Heart left ventricle (tissue), 16 donors: ENCODE measurements around the gene PLA2G6. TPM values are rescaled to one million over a fixed set of nuclear protein-coding genes. Genes with fewer than 3 reads are reported as not detected.
A peak's percentile ranks its signal among the peaks of the same experiment; 100 is the strongest.

Experiments
- ATAC-seq, 4 donors: fragments of 200-7000 bp; cut with Tn5 transposase; one replicate each; pipeline ENCODE4 v1.9.1; 2020 to 2022; ENCODE audit warnings: moderate library complexity in 4 of 4, mild to moderate bottlenecking in 3 of 4, moderate number of reproducible peaks in 1 of 4
- DNase-seq, 5 donors: peaks; one replicate each; pipeline ENCODE4 v3.0.0-alpha.2; 2020
- H3K27ac ChIP-seq, 12 donors: fragments of 200-600 bp; sonication (generic) in 4 of 12; one replicate each; pipeline versions ENCODE4 v1.5.0 to v1.8.0; 2016 to 2022; ENCODE audit warnings: mild to moderate bottlenecking in 2 of 12
- H3K27me3 ChIP-seq, 9 donors: fragments of 200-600 bp; sonication (generic) in 2 of 9; one replicate each; pipeline versions ENCODE4 v1.5.1 to v1.8.0; 2016 to 2022; ENCODE audit warnings: mild to moderate bottlenecking in 3 of 9
- H3K36me3 ChIP-seq, 9 donors: fragments of 200-600 bp; sonication (generic) in 2 of 9; one replicate each; pipeline versions ENCODE4 v1.5.0 to v1.8.0; 2018 to 2022; ENCODE audit warnings: mild to moderate bottlenecking in 2 of 9
- H3K4me1 ChIP-seq, 12 donors: fragments of 200-600 bp; sonication (generic) in 4 of 12; one replicate each; pipeline versions ENCODE4 v1.5.0 to v1.8.0; 2016 to 2022; ENCODE audit warnings: mild to moderate bottlenecking in 3 of 12
- H3K4me3 ChIP-seq, 12 donors: fragments of 200-600 bp; sonication (generic) in 4 of 12; one replicate each; pipeline versions ENCODE4 v1.5.0 to v1.8.0; 2017 to 2022; ENCODE audit warnings: mild to moderate bottlenecking in 9 of 12, moderate library complexity in 4 of 12
- H3K9me3 ChIP-seq, 12 donors: fragments of 200-600 bp; sonication (generic) in 4 of 12; one replicate each; pipeline versions ENCODE4 v1.5.0 to v1.8.0; 2016 to 2022; ENCODE audit warnings: mild to moderate bottlenecking in 1 of 12
- CTCF ChIP-seq, 12 donors: fragments of 200-600 bp; sonication (generic) in 4 of 12; IDR thresholded peaks; one replicate each; pipeline versions ENCODE4 v1.5.0 to v1.8.0; 2018 to 2022; ENCODE audit warnings: antibody characterized with exemption in 12 of 12, mild to moderate bottlenecking in 5 of 12
- POLR2A ChIP-seq, 2 donors: fragments of 450-650 bp; IDR thresholded peaks; one replicate each; pipeline ENCODE4 v1.6.1; 2017; ENCODE audit warnings: antibody characterized with exemption in 2 of 2, mild to moderate bottlenecking in 2 of 2, moderate library complexity in 2 of 2
- WGBS, 4 donors: extraction: QIAGEN DNeasy Blood & Tissue Kit in 2 of 4; methylation state at CpG; one replicate each; pipeline versions ENCODE4 v1.1.5 to v1.1.7; 2013 to 2018; 5-methylcytosine and 5-hydroxymethylcytosine counted together
- intact Hi-C, 10 donors: fragments of 100-400 bp; cut with DNase I; formaldehyde crosslinking; loops; one replicate each; pipeline versions ENCODE4 v1.11.1 to v1.14.2; 2022
- polyA plus RNA-seq, 2 donors: library from polyadenylated mRNA; stranded (reverse); fragments of 200-250 nt; gene quantifications; one replicate each; pipeline ENCODE4 v1.2.3, GENCODE V29; 2013
- total RNA-seq, 9 donors: library from RNA; depleted of rRNA in 2 of 9; stranded (reverse); fragments of >200 nt in 2 of 9; fragmentation: NEBNext Ultra II Directional in 3 of 9; extraction: Animal tissue kit (Norgen Biotek cat#: 25700) in 3 of 9; gene quantifications; one replicate each; pipeline versions ENCODE4 v1.1.0 to v1.2.4, GENCODE V29; 2016 to 2023
- donor health status: ischemic (EF 13 %, LVEDD 7.1; RV severe dilation, severe dysfunction).
- donor health status: healthy with polysubstance abuse.
- donor health status: DM: no; HTN: yes; CAD: no.
- donor health status: DM: no; HTN: no; CAD: no.
- donor health status: ischemic (EF 25% LVEDD 6.9; RV normal size, moderate dysfunction).
- donor health status: ischemic (EF 25% LVEDD 5.7; RV mildly dilated, moderate dysfunction).
- donor health status: healthy.
- donor health status: DM: yes; HTN: yes; CAD: no.
- donor health status: ischemic (EF 35%, LVEDD 5.7; RV mildly dilated, moderate dysfunction).
- donor health status: nonischemic (EF 11% LVEDD 7.7; RV severe dilation, severe dysfunction).
- donor health status: DM: yes; HTN: yes; CAD: no.
- donor health status: PGD.
- donor health status: ischemic (EF 29% LVEDD 5.4; RV normal size, mild dysfunction).
- donor health status: nonischemic (EF 23%, LVEDD 6.1; RV moderate dilation, normal function).

PLA2G6 gene
- total and polyA plus RNA-seq, 11 donors = 4.9 to 17.9 (median 11.0) TPM

- TF ChIP-seq CTCF (IDR thresholded peaks at IDR 0.05) (no peak), POLR2A (IDR thresholded peaks at IDR 0.05) (no peak)
- no peak for DNase-seq
- WGBS, 4 donors = 90 to 98% (median 95%) methylated on average over 5 of the region's 5 CpGs
Observed at GRCh38 chr22:38144025-38144405, 37.6 kb downstream of the PLA2G6 start.

GRCh38 chr22:38142606-38143005 is 39.0 kb downstream of the PLA2G6 start:
- no peak for TF ChIP-seq CTCF (IDR thresholded peaks at IDR 0.05)
- TF ChIP-seq POLR2A (IDR thresholded peaks at IDR 0.05) = no peak
- ATAC-seq (no peak), DNase-seq (peak in 1 of 5 donors; percentile 56)
- no peaks in the 10 kb centered on the region for H3K9me3 ChIP-seq
- no peak overlapping the region for H3K27ac ChIP-seq
- peaks cover 0 to 33% (median 0%) of the 10 kb centered on the region in 9 donors for H3K36me3 ChIP-seq
- intact Hi-C loops = no loop called here
- H3K27me3 ChIP-seq = no peaks in the 10 kb centered on the region
- peaks cover 0 to 6% (median 0%) of the 10 kb centered on the region in 12 donors for H3K4me1 ChIP-seq
- no peak overlapping the region for H3K4me3 ChIP-seq
- 87 to 96% (median 93%) methylated on average over 5 of the region's 5 CpGs for WGBS, 4 donors

More at GRCh38 chr22:38144025-38144405, 37.6 kb downstream of the PLA2G6 start:
- H3K4me3 ChIP-seq = no peak overlapping the region
- no peaks in the 10 kb centered on the region for H3K27me3 ChIP-seq
- ATAC-seq = no peak
- peaks cover 0 to 14% (median 0%) of the 10 kb centered on the region in 12 donors for H3K4me1 ChIP-seq
- intact Hi-C loops = no loop called here
- H3K9me3 ChIP-seq = no peaks in the 10 kb centered on the region
- no peak overlapping the region for H3K27ac ChIP-seq
- peaks cover 0 to 21% (median 0%) of the 10 kb centered on the region in 9 donors for H3K36me3 ChIP-seq

DNA sequence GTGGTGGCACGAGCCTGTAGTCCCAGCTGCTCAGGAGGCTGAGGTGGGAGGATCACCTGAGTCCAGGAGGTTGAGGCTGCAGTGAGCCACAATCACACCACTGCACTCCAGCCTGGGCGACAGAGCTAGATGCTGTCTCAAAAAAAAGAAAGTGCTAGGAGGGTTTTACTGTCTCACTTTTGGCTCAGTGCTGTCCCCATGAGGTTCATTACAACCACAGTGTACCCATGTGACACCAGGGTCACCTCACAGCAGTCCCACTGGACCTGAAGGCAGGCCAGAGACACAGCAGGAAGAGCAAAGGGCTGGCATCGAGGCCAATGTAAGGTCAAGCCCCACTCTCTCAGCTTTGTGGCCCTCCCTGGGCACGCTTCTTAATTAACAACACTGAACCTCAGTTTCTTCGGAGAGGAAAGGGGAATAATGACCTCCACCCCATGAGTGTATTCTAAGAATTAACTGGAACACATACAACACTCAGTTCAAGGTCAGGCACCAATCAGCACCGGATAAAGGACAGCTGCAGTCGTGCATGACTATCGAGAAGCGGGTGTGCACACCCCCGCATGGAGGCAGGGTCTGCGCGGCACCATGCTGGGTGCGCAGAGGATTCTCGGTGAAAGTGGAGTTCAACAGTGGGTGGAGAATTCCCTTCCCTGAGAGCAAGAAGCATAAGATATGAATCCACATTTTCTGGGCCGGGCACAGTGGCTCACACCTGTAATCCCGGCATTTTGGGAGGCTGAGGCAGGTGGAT is 40.2 kb downstream of the PLA2G6 start:
- intact Hi-C loops = no loop called here
- peaks cover 0 to 36% (median 0%) of the 10 kb centered on the region in 9 donors for H3K36me3 ChIP-seq

More for the DNA sequence above, 40.2 kb downstream of the PLA2G6 start:
- no peaks in the 10 kb centered on the region for H3K9me3 ChIP-seq
- DNase-seq = no peak
- H3K27ac ChIP-seq = no peak overlapping the region
- no peaks in the 10 kb centered on the region for H3K27me3 ChIP-seq
- H3K4me1 ChIP-seq = no peaks in the 10 kb centered on the region
- H3K4me3 ChIP-seq = no peak overlapping the region
- TF ChIP-seq CTCF (IDR thresholded peaks at IDR 0.05) (no peak), POLR2A (IDR thresholded peaks at IDR 0.05) (no peak)
- 89 to 95% (median 91%) methylated on average over 16 of the region's 16 CpGs for WGBS, 4 donors
- no peak for ATAC-seq
